NCI-H748 treated with DMSO at 0.1 percent for 48 hours (cell line): ENCODE measurements around the gene FOSB.

Experiments used
- DNase-seq: peaks from one replicate; lab custom pipeline; 2025; lab: John Stamatoyannopoulos, UW

FOSB gene

GRCh38 chr19:45468803-45469131 lies 971 bp downstream of the FOSB start:
- DNase-seq: no peak

- DNase-seq: peak; percentile 80
Observed at GRCh38 chr19:45469132-45469944, 1.5 kb downstream of the FOSB start.

GRCh38 chr19:45469945-45470761 lies 2.4 kb downstream of the FOSB start:
- DNase-seq: no peak

- DNase-seq: no peak
Observed at GRCh38 chr19:45470762-45471081, 2.9 kb downstream of the FOSB start.

- DNase-seq: no peak
Observed at GRCh38 chr19:45471111-45471930, 3.5 kb downstream of the FOSB start.

- no peak for DNase-seq
Observed at GRCh38 chr19:45471931-45472562, 4.3 kb downstream of the FOSB start.

- no peak for DNase-seq
Observed at GRCh38 chr19:45472563-45473366, 5.0 kb downstream of the FOSB start.

- DNase-seq: no peak
Observed at GRCh38 chr19:45473367-45473681, 5.5 kb downstream of the FOSB start.

- DNase-seq: no peak
Observed at GRCh38 chr19:45473682-45474605, 6.1 kb downstream of the FOSB start.

GRCh38 chr19:45474606-45475521 lies 7.1 kb downstream of the FOSB start:
- DNase-seq: no peak

- DNase-seq: no peak
Observed at GRCh38 chr19:45475537-45476291, 7.9 kb downstream of the FOSB start.

- DNase-seq: no peak
Observed at GRCh38 chr19:45476304-45476703, 8.5 kb downstream of the FOSB start.

GRCh38 chr19:45477186-45477585 lies 9.4 kb downstream of the FOSB start:
- DNase-seq: no peak

GRCh38 chr19:45477713-45478453 lies 10.1 kb downstream of the FOSB start:
- peak; percentile 86 for DNase-seq

- DNase-seq: peak; percentile 93
Observed at GRCh38 chr19:45478454-45479238, 10.8 kb downstream of the FOSB start.

GRCh38 chr19:45483033-45483432 lies 15.2 kb downstream of the FOSB start:
- no peak for DNase-seq
